HFFc6 (cell line): ENCODE measurements around the gene KCNC3. TPM values are rescaled to one million over a fixed set of nuclear protein-coding genes. Genes with fewer than 3 reads are reported as not detected.

ENCODE experiments used
- DNase-seq: peaks from one replicate; pipeline ENCODE4 v3.0.0-alpha.2; 2018
- H3K27ac Mint-ChIP-seq: 2 replicates; pipeline ENCODE4 v1.8.0; 2020; ENCODE audit warnings: mild to moderate bottlenecking, mixed read lengths
- H3K27me3 Mint-ChIP-seq: 2 replicates; pipeline ENCODE4 v1.8.0; 2021; ENCODE audit warnings: mild to moderate bottlenecking, moderate library complexity, mixed read lengths; ENCODE audit not compliant: insufficient read depth
- H3K36me3 Mint-ChIP-seq: 2 replicates; pipeline ENCODE4 v1.8.0; 2021; ENCODE audit warnings: low read depth, mixed read lengths
- H3K4me1 Mint-ChIP-seq: 2 replicates; pipeline ENCODE4 v1.8.0; 2020; ENCODE audit warnings: low read depth, mixed read lengths
- H3K4me3 Mint-ChIP-seq: 2 replicates; pipeline ENCODE4 v1.8.0; 2020; ENCODE audit warnings: mild to moderate bottlenecking, moderate library complexity, mixed read lengths
- H3K9me3 Mint-ChIP-seq: 2 replicates; pipeline ENCODE4 v1.8.0; 2020; ENCODE audit warnings: mild to moderate bottlenecking, mixed read lengths
- total RNA-seq, 6 experiments: library from RNA; stranded (reverse); fragmentation: NEBNext Ultra II Directional; extraction: Animal tissue kit (Norgen Biotek cat#: 25700); gene quantifications; 2 replicates in 1 of 6; 3 replicates in 5 of 6; pipeline ENCODE4 v1.2.3, GENCODE V29; 2021
- TF ChIP-seq, protein P1 (sequence below): fragments of 200-600 bp; sonication (generic); IDR thresholded peaks from 2 replicates; pipeline ENCODE4 v1.5.0; 2021; ENCODE audit warnings: antibody characterized with exemption, mild to moderate bottlenecking

The KCNC3 gene
- total RNA-seq, 6 experiments from 2014 or later, result not detected

GRCh38 chr19:50292216-50292827 is 36.9 kb downstream of the KCNC3 start:
- H3K36me3 Mint-ChIP-seq, result peaks cover 7% of the 10 kb centered on the region
- H3K9me3 Mint-ChIP-seq, result peaks cover 39% of the 10 kb centered on the region
- DNase-seq, result no peak
- H3K4me3 Mint-ChIP-seq, result no peak overlapping the region
- peaks cover 16% of the 10 kb centered on the region for H3K27me3 Mint-ChIP-seq
- no peaks in the 10 kb centered on the region for H3K4me1 Mint-ChIP-seq
- TF ChIP-seq, protein P1, sequence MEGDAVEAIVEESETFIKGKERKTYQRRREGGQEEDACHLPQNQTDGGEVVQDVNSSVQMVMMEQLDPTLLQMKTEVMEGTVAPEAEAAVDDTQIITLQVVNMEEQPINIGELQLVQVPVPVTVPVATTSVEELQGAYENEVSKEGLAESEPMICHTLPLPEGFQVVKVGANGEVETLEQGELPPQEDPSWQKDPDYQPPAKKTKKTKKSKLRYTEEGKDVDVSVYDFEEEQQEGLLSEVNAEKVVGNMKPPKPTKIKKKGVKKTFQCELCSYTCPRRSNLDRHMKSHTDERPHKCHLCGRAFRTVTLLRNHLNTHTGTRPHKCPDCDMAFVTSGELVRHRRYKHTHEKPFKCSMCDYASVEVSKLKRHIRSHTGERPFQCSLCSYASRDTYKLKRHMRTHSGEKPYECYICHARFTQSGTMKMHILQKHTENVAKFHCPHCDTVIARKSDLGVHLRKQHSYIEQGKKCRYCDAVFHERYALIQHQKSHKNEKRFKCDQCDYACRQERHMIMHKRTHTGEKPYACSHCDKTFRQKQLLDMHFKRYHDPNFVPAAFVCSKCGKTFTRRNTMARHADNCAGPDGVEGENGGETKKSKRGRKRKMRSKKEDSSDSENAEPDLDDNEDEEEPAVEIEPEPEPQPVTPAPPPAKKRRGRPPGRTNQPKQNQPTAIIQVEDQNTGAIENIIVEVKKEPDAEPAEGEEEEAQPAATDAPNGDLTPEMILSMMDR, result no peak
- H3K27ac Mint-ChIP-seq, result no peak overlapping the region

GRCh38 chr19:50290775-50291174 is 38.4 kb downstream of the KCNC3 start:
- Mint-ChIP-seq H3K4me3 (no peak overlapping the region), H3K27ac (no peak overlapping the region), H3K27me3 (peaks cover 11% of the 10 kb centered on the region), H3K4me1 (no peaks in the 10 kb centered on the region), H3K36me3 (peaks cover 7% of the 10 kb centered on the region), H3K9me3 (peaks cover 46% of the 10 kb centered on the region)
- TF ChIP-seq, protein P1, result no peak
- no peak for DNase-seq

DNA sequence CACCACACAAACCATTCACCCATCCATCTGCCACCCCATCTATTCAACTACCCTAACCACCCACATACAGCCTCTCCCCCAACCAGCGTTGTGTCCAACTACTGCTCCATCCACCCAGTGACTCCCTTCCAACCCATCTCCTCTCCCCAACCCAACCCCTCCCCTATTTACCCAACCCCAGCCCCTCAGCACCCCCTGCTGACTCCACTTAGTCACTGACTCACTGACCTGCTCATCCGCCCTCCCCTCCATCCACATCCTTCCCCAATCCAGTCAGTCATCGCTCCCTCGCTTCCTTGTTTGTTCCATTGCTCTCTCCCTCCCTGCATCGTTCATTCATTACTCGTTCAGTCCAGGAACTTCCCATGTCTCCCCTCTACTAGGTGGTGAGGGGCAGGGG is 39.2 kb downstream of the KCNC3 start:
- Mint-ChIP-seq H3K36me3 (peaks cover 7% of the 10 kb centered on the region), H3K27ac (no peak overlapping the region), H3K4me3 (no peak overlapping the region), H3K27me3 (peaks cover 11% of the 10 kb centered on the region), H3K9me3 (peaks cover 51% of the 10 kb centered on the region), H3K4me1 (no peaks in the 10 kb centered on the region)
- DNase-seq, result no peak
- TF ChIP-seq, protein P1, result no peak

GRCh38 chr19:50288954-50289353 is 40.2 kb downstream of the KCNC3 start:
- H3K36me3 Mint-ChIP-seq, result peaks cover 7% of the 10 kb centered on the region
- TF ChIP-seq, protein P1, result no peak
- H3K9me3 Mint-ChIP-seq, result peaks cover 55% of the 10 kb centered on the region
- H3K27ac Mint-ChIP-seq, result no peak overlapping the region
- no peak for DNase-seq
- H3K4me3 Mint-ChIP-seq, result no peak overlapping the region
- no peaks in the 10 kb centered on the region for H3K4me1 Mint-ChIP-seq
- peaks cover 11% of the 10 kb centered on the region for H3K27me3 Mint-ChIP-seq

DNA sequence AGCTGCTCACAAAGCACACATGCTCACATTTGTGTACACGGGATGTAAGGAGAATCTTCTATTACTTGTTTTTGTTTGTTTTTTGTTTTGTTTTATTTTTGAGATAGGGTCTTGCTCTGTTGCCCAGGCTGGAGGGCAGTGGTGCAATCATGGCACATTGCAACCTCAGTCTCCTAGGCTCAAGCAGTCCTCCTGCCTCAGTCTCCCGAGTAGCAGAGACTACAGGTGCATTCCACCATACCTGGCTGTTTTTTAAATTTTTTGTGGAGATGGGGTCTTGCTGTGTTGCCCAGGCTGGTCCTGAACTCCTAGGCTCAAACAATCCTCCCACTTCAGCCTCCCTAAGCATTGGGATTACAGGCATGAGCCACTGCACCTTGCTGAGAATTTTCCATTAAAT is 41.8 kb downstream of the KCNC3 start:
- DNase-seq, result no peak
- no peaks in the 10 kb centered on the region for H3K4me1 Mint-ChIP-seq
- peaks cover 7% of the 10 kb centered on the region for H3K36me3 Mint-ChIP-seq
- peaks cover 55% of the 10 kb centered on the region for H3K9me3 Mint-ChIP-seq
- peaks cover 13% of the 10 kb centered on the region for H3K27me3 Mint-ChIP-seq
- H3K4me3 Mint-ChIP-seq, result no peak overlapping the region
- TF ChIP-seq, protein P1, result no peak
- H3K27ac Mint-ChIP-seq, result no peak overlapping the region
